H1 (cell line): Measurements from ENCODE around the gene KISS1R. TPM values are rescaled to one million over a fixed set of nuclear protein-coding genes. Genes with fewer than 3 reads are reported as not detected.

Experiments
- CTCF ChIA-PET: fragments of 300-600 bp; sonication (Branson Sonifier 250); formaldehyde crosslinking; loops from one replicate; lab custom pipeline; 2021; ENCODE audit not compliant: partially characterized antibody; lab: Charles Lee
- POLR2A ChIA-PET: fragments of 300-600 bp; sonication (Branson Sonifier 250); formaldehyde crosslinking; loops from one replicate; lab custom pipeline; 2021; ENCODE audit warnings: inconsistent platforms; ENCODE audit not compliant: partially characterized antibody; lab: Charles Lee
- DNase-seq, 2 experiments: peaks; one replicate each; pipeline versions ENCODE4 v3.0.0 to v3.0.0-alpha.2; 2010 to 2022; ENCODE audit warnings: low spot score in 2 of 2, low read depth in 1 of 2, mixed read lengths in 1 of 2
- FAIRE-seq: peaks from 2 replicates; lab custom pipeline; 2011; peaks lifted over from hg19 to GRCh38; lab: Jason Lieb, UNC
- H2AFZ ChIP-seq: 2 replicates; pipeline ENCODE4 v1.8.1; 2012; ENCODE audit warnings: low read length, inconsistent platforms
- H2AK5ac ChIP-seq: 2 replicates; pipeline ENCODE4 v1.6.1; 2013; ENCODE audit warnings: low read depth, low read length
- H2BK120ac ChIP-seq: replicated peaks from 2 replicates; pipeline ENCODE3; 2013; ENCODE audit warnings: low read depth, low read length, inconsistent platforms
- H2BK12ac ChIP-seq: 2 replicates; pipeline ENCODE4 v1.6.1; 2013; ENCODE audit warnings: low read depth, low read length
- H2BK15ac ChIP-seq: 2 replicates; pipeline ENCODE4 v1.6.1; 2013; ENCODE audit warnings: low read length
- H2BK20ac ChIP-seq: 2 replicates; pipeline ENCODE4 v1.6.1; 2013; ENCODE audit warnings: low read length
- H2BK5ac ChIP-seq: 2 replicates; pipeline ENCODE4 v1.6.1; 2013; ENCODE audit warnings: low read depth, low read length
- H3K14ac ChIP-seq: 2 replicates; pipeline ENCODE4 v1.6.1; 2013; ENCODE audit warnings: inconsistent platforms; ENCODE audit not compliant: insufficient read length
- H3K18ac ChIP-seq: 2 replicates; pipeline ENCODE4 v1.6.1; 2013; ENCODE audit warnings: low read length; ENCODE audit errors: extremely low read depth
- H3K23ac ChIP-seq: 2 replicates; pipeline ENCODE4 v1.6.1; 2013; ENCODE audit warnings: inconsistent platforms; ENCODE audit not compliant: insufficient read length
- H3K23me2 ChIP-seq: 2 replicates; pipeline ENCODE4 v1.6.1; 2013; ENCODE audit warnings: low read depth, low read length
- H3K27ac ChIP-seq: 2 replicates; pipeline ENCODE4 v1.6.1; 2011; ENCODE audit warnings: low read depth, low read length, inconsistent platforms
- H3K27me3 ChIP-seq, 4 experiments: replicated peaks in 1 of 4; 1 replicate in 1 of 4; 2 replicates in 3 of 4; pipeline versions ENCODE4 v1.6.1 to v1.8.1; 2011 to 2013; ENCODE audit warnings: low read length in 3 of 4, mild to moderate bottlenecking in 3 of 4, inconsistent platforms in 2 of 4, mixed read lengths in 2 of 4, moderate library complexity in 1 of 4; ENCODE audit not compliant: control insufficient read depth in 3 of 4, insufficient read depth in 3 of 4; ENCODE audit errors: extremely low read depth in 1 of 4
- H3K36me3 ChIP-seq, 4 experiments: 2 replicates each; pipeline versions ENCODE4 v1.6.1 to v1.8.1; 2011 to 2013; ENCODE audit warnings: mild to moderate bottlenecking in 4 of 4, low read length in 3 of 4, moderate library complexity in 2 of 4, control low read depth in 1 of 4, inconsistent platforms in 1 of 4; ENCODE audit not compliant: insufficient read depth in 4 of 4, control insufficient read depth in 2 of 4
- H3K4ac ChIP-seq: replicated peaks from 2 replicates; pipeline ENCODE3; 2013; ENCODE audit warnings: low read length, low read depth, mixed read lengths, inconsistent platforms; ENCODE audit not compliant: insufficient read length
- H3K4me1 ChIP-seq, 4 experiments: replicated peaks in 1 of 4; 1 replicate in 1 of 4; 2 replicates in 3 of 4; pipeline versions ENCODE4 v1.6.1 to v1.8.1; 2011 to 2013; ENCODE audit warnings: low read length in 3 of 4, inconsistent platforms in 2 of 4, mixed read lengths in 1 of 4; ENCODE audit not compliant: insufficient read depth in 4 of 4, control insufficient read depth in 3 of 4
- H3K4me2 ChIP-seq, 2 experiments: 2 replicates each; pipeline versions ENCODE4 v1.6.1 to v1.8.1; 2011 to 2013; ENCODE audit warnings: low read depth in 2 of 2, low read length in 2 of 2, control low read depth in 1 of 2, inconsistent platforms in 1 of 2, mild to moderate bottlenecking in 1 of 2; ENCODE audit not compliant: insufficient read depth in 1 of 2
- H3K4me3 ChIP-seq, 4 experiments: fragments of 200-600, 300-600 bp in 1 of 4; sonication (generic), shearing (Covaris generic), sonication (Bioruptor Twin) in 1 of 4; 2 replicates each; pipeline versions ENCODE4 v1.5.1 to v1.8.1; 2011 to 2016; ENCODE audit warnings: low read length in 4 of 4, low read depth in 3 of 4, control low read depth in 2 of 4, inconsistent platforms in 2 of 4, mild to moderate bottlenecking in 2 of 4, mixed read lengths in 1 of 4, moderate library complexity in 1 of 4; ENCODE audit not compliant: insufficient read depth in 2 of 4; ENCODE audit errors: extremely low read depth in 1 of 4
- H3K56ac ChIP-seq: replicated peaks from 2 replicates; pipeline ENCODE3; 2013; ENCODE audit warnings: low read depth, mild to moderate bottlenecking, mixed read lengths, low read length, inconsistent platforms; ENCODE audit not compliant: insufficient read length
- H3K79me1 ChIP-seq: 2 replicates; pipeline ENCODE4 v1.6.1; 2013; ENCODE audit warnings: low read depth, low read length, control low read depth
- H3K79me2 ChIP-seq, 2 experiments: 2 replicates each; pipeline versions ENCODE4 v1.6.1 to v1.8.1; 2012 to 2013; ENCODE audit warnings: low read length in 2 of 2, mild to moderate bottlenecking in 2 of 2, inconsistent platforms in 1 of 2; ENCODE audit not compliant: insufficient read depth in 2 of 2, control insufficient read depth in 1 of 2
- H3K9ac ChIP-seq, 4 experiments: replicated peaks in 1 of 4; 1 replicate in 1 of 4; 2 replicates in 3 of 4; pipeline versions ENCODE4 v1.6.1 to v1.8.1; 2011 to 2013; ENCODE audit warnings: low read depth in 3 of 4, low read length in 3 of 4, control low read depth in 2 of 4, mild to moderate bottlenecking in 2 of 4, moderate library complexity in 2 of 4, inconsistent platforms in 1 of 4; ENCODE audit errors: extremely low read depth in 1 of 4
- H3K9me3 ChIP-seq, 2 experiments: 2 replicates each; pipeline versions ENCODE4 v1.6.1 to v1.8.1; 2012 to 2013; ENCODE audit warnings: mild to moderate bottlenecking in 2 of 2, moderate library complexity in 2 of 2, control low read depth in 1 of 2, inconsistent platforms in 1 of 2, low read depth in 1 of 2, low read length in 1 of 2, mixed read lengths in 1 of 2; ENCODE audit not compliant: insufficient read depth in 2 of 2
- H4K20me1 ChIP-seq, 2 experiments: replicated peaks in 1 of 2; 2 replicates each; pipeline versions ENCODE3 to v1.8.1; 2011 to 2013; ENCODE audit warnings: inconsistent platforms in 2 of 2, low read length in 2 of 2, mild to moderate bottlenecking in 1 of 2; ENCODE audit not compliant: insufficient read depth in 2 of 2, control insufficient read depth in 1 of 2
- H4K5ac ChIP-seq: 2 replicates; pipeline ENCODE4 v1.6.1; 2013; ENCODE audit warnings: low read length, low read depth, mixed read lengths, inconsistent platforms; ENCODE audit not compliant: insufficient read length
- H4K8ac ChIP-seq: 2 replicates; pipeline ENCODE4 v1.8.0; 2013; ENCODE audit warnings: mild to moderate bottlenecking, moderate library complexity, low read length, inconsistent platforms; ENCODE audit not compliant: insufficient read depth; ENCODE audit errors: extremely low read depth
- H4K91ac ChIP-seq: replicated peaks from 2 replicates; pipeline ENCODE3; 2013; ENCODE audit warnings: low read length, mixed read lengths, inconsistent platforms; ENCODE audit not compliant: insufficient read length
- RAD21 ChIP-seq, 2 experiments: IDR thresholded peaks in 1 of 2; conservative IDR thresholded peaks in 1 of 2; 2 replicates each; pipeline ENCODE4 v1.6.1; 2011; ENCODE audit warnings: low read depth in 2 of 2, low read length in 2 of 2, improper control_type of control experiment in 1 of 2, inconsistent platforms in 1 of 2, mild to moderate bottlenecking in 1 of 2, moderate library complexity in 1 of 2
- WGBS, 2 experiments: shearing (Covaris generic) in 1 of 2; methylation state at CpG; one replicate each; pipeline versions ENCODE4 v1.1.6 to v1.1.7; 2013 to 2015; ENCODE audit warnings: low lambda C conversion rate in 2 of 2, mixed read lengths in 2 of 2, inconsistent platforms in 1 of 2, low coverage in 1 of 2, missing lambda C conversion rate in 1 of 2; ENCODE audit not compliant: insufficient replicate concordance in 2 of 2, insufficient coverage in 1 of 2, insufficient read length in 1 of 2; ENCODE audit errors: extremely low coverage in 1 of 2, missing lambda C conversion rate in 1 of 2; 5-methylcytosine and 5-hydroxymethylcytosine counted together
- polyA plus RNA-seq, 7 experiments: library from polyadenylated mRNA; depleted of rRNA in 3 of 7; stranded (reverse) in 5 of 7; unstranded in 2 of 7; fragments of >200 nt in 5 of 7; fragments of 200-250 nt in 2 of 7; gene quantifications; 1 replicate in 5 of 7; 2 replicates in 1 of 7; 4 replicates in 1 of 7; pipeline versions ENCODE4 v1.2.1 to v1.2.3, GENCODE V29; 2011 to 2013; ENCODE audit warnings: missing spikeins in 2 of 7, mixed read lengths in 2 of 7
- total RNA-seq: library from RNA; stranded (reverse); fragmentation: NEBNext Ultra II Directional; extraction: Animal tissue kit (Norgen Biotek cat#: 25700); gene quantifications from 2 replicates; pipeline ENCODE4 v1.2.1, GENCODE V29; 2021

KISS1R gene
- total and polyA plus RNA-seq, 2 of the 8 experiments (the other 6 are each of a cell fraction or from before 2014, with no cell fraction given), result 2.3 to 2.7 TPM

- ChIA-PET POLR2A (interaction anchor here (1.0 kb wide), 1 partner anchor 9 kb away, joined by 4 read pairs; no protein-coding TSS in a partner anchor), CTCF (interaction anchor here (0.9 to 1.0 kb wide), 2 partner anchors 22 to 25 kb away, joined by 3 to 4 read pairs; no protein-coding TSS in a partner anchor)
- Histone ChIP-seq H3K27ac (no peak overlapping the region), H3K4me3 (no peak overlapping the region), H2AK5ac (no peak overlapping the region), H3K27me3 (no peaks in the 10 kb centered on the region), H3K4ac (no peak overlapping the region), H3K9ac (no peak overlapping the region), H4K8ac (no peak overlapping the region), H2AFZ (no peak overlapping the region), H3K79me1 (peaks cover 15% of the 10 kb centered on the region), H3K79me2 (peaks cover 0 to 12% of the 10 kb centered on the region in 2 experiments; a peak in 2 of 4 replicates), H4K91ac (no peak overlapping the region), H4K20me1 (peaks cover 0 to 15% of the 10 kb centered on the region in 2 experiments), H2BK5ac (no peak overlapping the region), H2BK15ac (no peak overlapping the region), H3K23me2 (no peaks in the 10 kb centered on the region; the same call in 1 of the 2 replicates), H2BK20ac (no peak overlapping the region), H4K5ac (no peak overlapping the region), H3K56ac (no peak overlapping the region), H3K9me3 (no peaks in the 10 kb centered on the region), H3K4me2 (no peak overlapping the region), H3K36me3 (peaks cover 0 to 3% (median 1%) of the 10 kb centered on the region in 4 experiments; a peak in 1 of 8 replicates), H3K23ac (no peak overlapping the region), H3K14ac (no peak overlapping the region), H3K4me1 (peaks cover 0 to 14% (median 8%) of the 10 kb centered on the region in 4 experiments; a peak in 6 of 7 replicates), H2BK12ac (no peak overlapping the region), H3K18ac (no peak overlapping the region), H2BK120ac (no peak overlapping the region)
- DNase-seq (no peak), FAIRE-seq (no peak)
- 92% methylated on average over 16 of the region's 25 CpGs; no CpG with 5 or more reads in 1 of the 2 experiments for WGBS, 2 experiments
- TF ChIP-seq RAD21 (IDR thresholded peaks at IDR 0.05 in 1 of 2, conservative IDR thresholded peaks at IDR 0.05 in 1 of 2; ENCODE audit: low read depth in 2 of 2, low read length in 2 of 2), result no peak
These were observed 31.8 kb downstream of the KISS1R start for GRCh38 chr19:948842-949496.
